Middle frontal gyrus (tissue), 1 donor: ENCODE data around the gene GABRB3.

Experiments used
- DNase-seq: peaks from one replicate; pipeline ENCODE4 v3.0.0-alpha.2; 2015; ENCODE audit warnings: low spot score; ENCODE audit errors: extremely low spot score

GABRB3 gene

DNA sequence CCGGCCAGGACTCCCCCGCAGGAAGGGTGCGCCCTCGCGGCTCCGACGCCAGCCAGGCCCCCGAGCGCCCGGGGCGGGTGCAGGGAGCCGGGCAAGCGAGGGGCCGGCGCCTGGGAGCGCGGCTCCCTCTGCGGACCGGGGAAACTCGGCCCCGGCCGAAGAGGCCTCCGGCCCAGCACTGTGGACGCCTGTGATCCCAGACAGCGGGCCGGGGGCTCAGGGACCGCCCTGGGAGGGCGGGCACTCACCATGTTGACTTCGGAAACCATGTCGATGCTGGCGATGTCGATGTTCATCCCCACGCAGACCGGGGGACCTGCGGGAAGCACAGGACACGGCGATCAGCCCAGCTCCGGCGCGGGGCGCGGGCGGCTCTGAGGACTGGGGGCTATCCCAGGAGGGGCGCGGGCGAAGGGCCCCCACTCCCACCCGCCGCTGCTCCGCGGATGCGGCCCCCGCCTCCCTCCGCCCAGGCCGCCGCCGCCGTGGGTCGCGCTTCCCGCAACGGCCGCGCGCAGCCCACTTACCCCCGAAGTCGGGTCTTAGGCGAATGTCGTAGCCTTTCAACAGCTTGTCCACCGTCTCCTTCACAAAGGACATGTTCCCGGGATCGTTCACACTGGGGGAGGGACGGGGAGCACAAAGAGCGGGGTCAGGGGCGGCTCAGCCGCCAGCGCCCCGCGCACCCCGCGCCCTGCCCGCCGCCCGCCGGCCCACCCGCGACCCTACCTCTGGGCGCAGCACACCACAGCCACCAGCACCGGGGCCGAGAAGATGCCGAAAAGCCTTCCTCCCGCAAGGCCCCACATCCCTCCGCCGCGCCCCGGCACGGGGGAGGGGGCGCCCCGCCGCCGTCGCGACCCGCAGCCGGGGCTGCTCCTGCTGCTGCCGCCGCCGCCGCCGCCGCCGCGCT lies at the start of gene GABRB3:
Gene GABRB3, minus strand, starts transcription at position 913 of the 913 bp plus-strand sequence.
- DNase-seq: no peak

DNA sequence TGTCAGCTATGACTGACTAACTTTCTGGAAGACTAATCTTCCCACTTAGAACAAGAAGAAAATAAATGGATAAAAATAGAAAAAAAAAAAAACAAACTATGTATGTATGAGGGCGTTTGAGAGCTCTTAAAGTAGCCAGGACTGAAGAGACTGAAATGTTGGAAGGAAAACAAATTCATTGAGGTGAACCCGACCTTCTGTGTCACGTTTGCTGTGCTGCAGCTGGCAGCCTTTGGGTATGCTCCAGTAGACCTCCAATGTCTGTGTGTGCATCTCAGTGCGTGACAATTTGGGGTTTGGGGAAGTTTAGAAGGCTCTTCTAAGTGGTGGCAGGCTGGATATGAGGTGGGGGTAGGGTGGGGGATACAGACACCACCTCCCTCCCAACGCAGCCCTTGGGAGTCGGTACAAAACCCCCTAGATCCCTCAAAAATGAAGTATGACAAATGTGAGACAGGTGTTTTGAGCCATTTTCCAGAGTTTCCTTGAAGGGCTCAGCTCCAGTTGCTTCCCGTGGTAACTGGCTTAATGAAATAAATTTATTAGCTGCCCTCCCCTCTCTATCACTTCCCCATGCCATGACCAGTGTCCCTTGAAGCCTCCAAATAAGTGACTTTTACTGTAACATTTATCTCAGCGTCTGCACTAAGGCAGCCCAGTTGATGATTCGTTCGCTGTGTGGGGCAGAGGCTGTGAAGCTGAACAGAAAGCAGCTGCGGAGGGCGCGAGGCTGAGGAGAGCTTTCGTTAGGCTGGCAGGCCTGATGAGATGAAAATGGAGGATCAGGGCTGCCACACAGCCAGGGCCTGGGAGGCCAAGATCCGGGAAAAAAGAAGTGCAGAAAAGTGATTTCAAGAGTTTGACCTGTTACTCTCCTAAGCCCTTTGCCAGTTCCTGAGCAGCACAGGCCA lies 34.9 kb upstream of the GABRB3 start:
- no peak for DNase-seq

DNA sequence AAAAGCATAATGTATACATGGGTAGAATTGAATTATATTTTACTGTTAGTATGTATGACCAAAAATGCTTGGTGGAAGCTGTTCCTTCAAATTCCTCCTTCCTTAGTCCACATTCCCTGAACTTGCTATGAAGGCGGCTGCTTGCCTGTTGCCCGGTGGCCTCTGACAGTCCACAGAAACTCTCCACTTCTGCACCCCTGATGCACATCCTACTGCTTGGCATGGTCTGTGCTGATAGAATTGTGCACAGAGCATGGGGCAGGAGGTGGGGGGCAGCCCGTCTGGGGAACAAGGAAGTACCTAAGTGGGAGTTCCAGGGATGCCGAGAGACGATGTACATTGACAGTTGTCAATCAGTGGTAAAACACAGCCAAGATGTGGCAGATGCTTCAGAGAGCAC lies 33.7 kb upstream of the GABRB3 start:
- DNase-seq: no peak

DNA sequence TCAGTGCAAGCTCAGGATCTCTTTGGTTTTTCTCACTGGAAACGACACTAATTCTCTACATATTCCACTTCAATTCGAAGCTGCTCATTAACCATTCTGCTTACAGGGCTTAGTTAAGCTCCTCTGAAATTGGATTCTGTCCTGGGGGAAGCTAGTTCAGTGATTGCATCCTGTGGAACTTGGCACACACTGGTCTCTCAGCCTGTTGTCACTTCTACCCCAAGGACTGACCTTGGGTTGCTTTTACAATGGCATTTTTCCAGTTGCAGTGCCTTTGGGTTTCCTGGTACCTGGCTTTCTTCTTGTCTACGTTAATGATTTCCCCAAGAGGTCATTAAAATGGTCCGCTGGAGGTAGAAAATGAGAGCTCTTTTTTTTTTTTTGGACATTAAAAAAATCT lies 33.3 kb upstream of the GABRB3 start:
- no peak for DNase-seq

DNA sequence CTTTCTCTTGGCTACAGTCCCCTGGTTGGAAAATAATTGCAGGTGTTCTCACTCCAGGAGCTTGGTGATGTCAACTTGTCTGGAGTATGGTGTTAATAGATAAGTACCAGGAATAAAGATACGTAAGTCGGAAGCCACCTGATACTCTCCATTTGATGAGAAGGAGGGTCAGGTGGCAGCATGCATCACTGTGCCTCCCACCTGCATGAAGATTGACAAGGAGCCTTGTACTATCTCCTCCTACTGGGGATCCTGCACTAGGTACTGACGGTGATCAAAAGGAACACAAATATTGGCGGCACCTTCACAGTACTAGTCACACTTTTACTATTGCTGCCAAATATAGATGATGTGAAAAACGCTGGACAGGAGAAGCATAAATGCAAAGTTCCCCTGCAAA lies 32.6 kb upstream of the GABRB3 start:
- DNase-seq: no peak

DNA sequence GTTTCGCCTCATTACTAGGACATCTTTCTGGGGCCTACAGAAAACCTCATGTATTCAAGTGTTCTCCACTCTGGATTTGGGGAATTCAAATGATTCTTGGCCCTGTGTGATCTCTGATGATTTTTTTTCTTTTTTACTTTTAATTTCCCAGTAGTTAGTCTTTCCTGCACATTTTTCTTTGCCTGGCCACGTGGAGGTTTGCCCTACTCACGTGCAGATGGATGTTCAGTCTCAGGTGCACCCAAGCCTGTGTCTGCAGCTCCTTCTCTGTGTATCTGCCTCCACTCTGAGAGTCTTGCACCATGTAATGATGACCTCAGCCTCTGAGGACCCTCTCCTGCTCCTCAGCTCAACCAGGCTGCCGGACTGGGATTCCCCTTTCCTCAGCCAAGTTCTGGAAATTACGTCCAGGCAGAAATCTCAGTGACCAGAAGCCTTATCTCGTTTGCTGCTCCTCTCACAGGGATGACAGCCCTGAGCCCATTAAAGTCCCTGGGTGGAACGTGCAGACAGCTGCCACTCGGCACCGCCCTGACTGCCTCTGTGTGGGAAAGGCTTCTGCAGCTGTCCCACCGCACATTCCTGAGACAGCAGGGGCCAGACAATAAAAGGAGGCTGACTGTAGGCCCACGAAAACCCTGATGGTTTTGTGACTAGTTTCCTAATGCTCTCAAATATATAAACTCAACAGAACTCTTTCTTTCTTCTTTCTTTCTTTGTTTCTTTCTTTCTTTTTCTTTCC lies 31.4 kb upstream of the GABRB3 start:
- DNase-seq: no peak

DNA sequence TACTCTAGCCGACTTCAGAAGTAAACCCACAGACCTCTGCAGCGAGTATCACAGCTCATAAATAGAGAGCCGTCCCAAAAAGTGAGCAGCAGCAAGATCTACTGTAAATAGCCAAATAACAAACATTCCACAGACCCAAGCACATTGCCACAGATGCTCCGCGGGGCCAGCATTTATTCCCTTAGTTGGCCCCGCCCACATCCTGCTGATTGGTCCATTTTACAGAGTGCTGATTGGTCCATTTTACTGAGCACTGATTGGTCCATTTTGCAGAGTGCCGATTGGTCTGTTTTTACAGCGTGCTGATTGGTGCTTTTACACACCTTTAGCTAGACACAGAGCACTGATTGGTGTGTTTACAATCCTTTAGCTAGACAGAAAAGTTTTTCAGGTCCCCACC lies 17.3 kb upstream of the GABRB3 start:
- DNase-seq: no peak

DNA sequence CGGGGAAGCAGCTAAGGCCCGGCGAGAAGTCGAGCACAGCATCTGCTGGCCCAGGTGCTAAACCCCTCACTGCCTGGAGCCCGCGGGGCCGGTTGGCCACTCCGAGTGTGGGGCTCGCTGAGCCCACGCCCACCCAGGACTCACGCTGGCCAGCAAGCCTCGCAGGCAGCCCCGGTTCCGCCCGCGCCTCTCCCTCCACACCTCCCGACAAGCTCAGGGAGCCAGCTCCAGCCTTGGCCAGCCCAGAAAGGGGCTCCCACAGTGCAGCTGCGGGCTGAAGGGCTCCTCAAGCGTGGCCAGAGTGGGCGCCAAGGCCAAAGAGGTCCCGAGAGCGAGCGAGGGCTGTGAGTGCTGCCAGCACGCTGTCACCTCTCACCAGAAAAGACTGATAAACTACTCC lies 8.9 kb upstream of the GABRB3 start:
- DNase-seq: no peak

DNA sequence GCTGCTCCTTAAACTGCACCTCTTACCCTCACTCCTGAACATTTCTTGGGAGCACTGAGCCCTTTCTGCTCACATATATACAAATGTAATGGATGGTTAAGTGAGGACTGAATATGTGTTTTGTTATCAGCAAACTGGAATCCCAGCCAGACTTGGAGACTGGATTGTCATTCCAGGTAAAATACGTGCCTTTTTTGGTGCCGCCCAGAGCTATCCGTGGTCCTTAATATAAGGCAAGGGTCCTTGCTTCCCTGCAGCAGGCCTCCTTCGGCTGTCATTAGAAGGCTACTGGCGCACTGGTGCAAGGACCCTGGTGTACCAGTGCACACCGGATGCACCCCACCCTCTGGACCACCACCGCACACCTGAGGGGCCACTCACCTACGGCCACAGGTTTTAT lies 1.1 kb upstream of the GABRB3 start:
- DNase-seq: no peak

DNA sequence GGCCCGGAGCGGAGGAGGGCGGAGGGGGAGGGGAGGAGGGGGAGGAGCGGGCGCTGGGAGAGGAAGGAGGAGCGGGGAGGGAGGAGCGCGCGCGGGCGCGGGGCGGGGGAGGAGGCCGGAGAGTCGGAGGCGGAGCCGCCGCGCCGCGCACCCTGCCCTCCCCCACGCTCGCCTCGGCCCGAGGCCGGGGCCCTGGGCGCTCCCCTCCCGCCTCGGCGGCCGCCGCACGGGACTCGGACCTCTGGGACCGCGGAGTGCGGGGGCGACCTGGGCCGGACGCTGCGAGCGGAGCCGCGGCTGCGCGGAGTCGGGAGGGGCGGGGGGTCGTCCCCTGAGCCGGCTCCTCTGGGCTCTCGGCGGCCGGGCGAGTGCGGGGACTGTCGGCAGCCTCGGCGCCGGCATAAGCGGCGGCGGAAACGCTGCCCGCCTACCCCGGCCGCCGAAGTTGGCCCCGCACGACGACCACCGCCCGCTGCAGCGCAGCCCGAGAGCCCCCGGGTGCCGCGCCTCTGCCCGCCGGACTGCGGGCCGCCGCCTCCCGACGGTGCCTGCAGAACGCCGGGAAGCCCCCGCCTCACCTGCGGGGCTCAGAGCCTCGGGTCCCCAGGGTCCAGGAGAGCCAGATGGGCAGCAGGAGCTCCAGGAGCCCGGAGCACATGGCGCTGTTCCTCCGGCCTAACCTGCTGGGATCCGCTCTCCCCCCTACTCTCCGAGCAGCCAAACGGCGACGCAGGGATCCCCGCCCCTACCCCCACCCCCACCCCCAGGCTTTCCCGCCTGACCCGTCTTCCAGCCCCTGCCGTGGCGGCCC lies 406 bp upstream of the GABRB3 start:
- no peak for DNase-seq

DNA sequence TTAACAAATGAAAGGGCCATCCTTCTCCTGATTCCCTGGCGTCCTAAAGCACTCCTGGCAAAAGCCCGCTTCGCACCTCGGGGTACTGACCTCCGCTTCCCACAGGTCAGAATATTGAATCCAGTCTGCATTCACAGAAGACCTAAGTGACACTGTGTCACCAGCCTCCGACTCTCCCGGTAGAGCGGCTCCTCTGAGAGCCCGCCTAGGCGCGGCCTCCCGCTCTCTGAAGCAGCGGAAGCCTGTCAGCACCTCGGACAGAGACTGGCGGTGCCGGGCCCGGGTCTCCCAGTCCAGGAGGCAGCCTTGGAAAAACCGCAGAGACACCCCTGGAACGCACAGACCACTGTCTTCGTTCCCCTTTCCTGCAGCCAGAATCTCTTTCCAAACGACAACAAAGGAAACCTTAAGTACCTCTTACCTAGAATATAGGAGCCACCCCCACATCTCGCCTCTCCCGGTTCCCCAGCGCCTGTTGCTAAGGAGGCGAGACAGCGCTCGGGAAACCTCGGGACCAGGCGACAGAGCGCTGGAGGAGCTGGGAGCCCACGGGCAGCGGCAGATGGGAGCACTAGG lies 1.2 kb downstream of the GABRB3 start:
- no peak for DNase-seq

DNA sequence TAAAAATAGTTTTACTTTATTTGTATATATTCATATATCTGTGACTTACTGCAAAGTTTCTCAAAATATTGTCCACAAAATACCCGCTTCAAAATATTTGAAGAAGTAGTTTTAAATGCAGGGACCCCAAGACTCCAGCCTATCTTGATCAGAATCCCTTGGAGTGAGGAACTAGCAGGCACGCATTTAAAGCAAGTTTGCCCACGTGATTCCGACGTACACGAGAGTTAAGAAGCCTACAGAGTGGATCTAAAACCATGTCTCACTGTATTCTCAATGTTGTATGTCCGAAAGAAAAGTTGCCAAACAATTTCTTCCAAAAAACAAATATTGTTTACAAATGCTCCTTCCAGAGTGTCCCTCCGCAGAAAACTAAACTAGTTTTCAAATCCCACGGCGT lies 1.7 kb downstream of the GABRB3 start:
- DNase-seq: no peak

DNA sequence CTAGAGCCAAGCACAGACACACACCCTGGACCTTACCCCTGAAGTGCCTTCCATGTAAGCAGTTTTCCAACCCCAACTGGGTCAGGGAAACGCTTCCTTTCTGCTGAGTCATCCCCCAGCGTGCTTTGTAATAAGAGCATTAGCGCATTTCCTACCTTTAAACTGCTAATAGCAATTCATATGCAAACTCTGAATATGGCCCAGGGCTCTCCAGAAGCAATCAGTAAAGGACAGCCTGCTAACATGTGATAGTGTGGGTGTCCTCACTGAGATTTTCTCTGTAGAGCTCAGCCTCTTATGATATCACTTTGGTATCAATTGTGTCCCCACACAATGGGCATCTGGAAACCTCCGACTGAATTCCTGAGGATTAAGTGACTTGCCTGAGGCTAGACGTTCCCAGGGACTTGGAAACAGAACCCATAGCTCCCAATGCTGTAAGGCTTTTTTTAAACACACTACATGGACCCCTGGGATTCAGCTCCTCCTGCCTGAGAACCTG lies 5.6 kb downstream of the GABRB3 start:
- DNase-seq: no peak

DNA sequence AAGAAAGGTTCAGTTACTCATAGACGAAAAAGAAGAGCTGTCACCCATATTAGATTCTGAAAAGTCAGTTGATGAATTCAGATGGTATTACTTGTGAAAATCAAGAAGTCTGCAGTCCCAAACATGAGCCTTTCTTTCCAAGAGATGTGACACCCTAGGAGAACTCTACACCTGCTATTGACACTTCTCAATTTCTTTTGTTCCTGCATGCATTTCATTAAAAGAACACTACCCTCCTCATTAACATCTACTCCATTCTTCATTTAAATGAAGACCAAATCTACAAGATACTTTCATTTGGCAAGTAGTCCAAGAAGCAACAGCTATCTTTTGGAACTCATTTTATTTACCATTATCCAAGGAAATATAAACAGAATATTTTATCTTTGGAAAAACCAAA lies 6.6 kb downstream of the GABRB3 start:
- no peak for DNase-seq

DNA sequence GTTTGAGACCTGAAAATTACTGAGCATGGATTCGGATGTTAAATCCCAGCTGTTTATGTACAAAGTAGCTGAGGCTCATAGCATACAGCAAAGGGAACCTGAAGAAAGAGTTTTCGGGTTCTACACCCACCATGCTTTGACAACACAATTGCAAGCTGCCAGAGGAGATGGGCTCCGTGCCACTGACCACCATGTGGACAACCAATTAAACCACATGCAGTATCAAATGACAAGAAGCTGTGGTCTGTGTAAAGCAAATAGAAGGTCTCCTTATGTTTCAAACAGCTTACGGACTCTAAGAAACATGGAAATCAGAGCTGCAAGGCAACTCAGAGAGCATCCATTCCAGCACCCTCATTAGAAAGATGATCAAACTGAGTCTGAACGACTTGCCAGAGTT lies 12.9 kb downstream of the GABRB3 start:
- no peak for DNase-seq

DNA sequence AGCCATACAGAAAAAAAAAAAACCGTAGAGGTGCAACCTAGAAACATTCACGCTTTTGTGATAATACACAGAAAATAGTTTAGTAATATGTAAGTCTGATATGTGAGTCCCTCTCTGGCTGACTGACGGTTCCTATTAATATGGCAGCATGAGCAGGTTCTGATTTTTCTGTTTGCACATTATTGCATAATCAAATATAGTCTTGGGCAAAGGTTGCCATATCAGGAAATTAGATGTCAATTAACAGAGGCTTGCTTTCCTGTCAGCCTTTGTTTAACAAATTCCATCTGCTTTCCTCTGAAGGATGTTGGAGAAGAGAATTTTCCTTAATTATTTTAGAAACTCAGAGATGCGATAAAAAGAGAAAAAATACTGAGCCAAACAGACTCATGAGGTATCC lies 14.8 kb downstream of the GABRB3 start:
- DNase-seq: no peak

DNA sequence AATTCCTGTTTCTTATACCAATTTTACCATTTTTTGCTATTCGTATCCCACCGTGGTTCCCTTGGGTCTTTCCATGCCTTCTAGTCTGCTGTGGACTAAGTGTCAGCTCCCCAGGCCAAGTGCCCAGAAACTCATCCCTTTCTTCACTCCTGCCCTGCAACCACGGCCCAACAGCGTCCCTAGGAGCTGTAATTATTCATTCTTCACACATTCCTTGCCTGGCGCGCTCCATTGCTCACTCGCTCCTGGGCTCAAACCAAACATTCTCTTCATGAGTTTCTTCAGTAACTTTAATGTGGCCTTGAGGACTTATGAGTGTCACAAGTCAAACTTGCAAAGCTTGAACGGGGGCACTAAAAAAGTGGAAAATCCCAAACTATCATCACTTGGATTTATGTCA lies 15.7 kb downstream of the GABRB3 start:
- no peak for DNase-seq

DNA sequence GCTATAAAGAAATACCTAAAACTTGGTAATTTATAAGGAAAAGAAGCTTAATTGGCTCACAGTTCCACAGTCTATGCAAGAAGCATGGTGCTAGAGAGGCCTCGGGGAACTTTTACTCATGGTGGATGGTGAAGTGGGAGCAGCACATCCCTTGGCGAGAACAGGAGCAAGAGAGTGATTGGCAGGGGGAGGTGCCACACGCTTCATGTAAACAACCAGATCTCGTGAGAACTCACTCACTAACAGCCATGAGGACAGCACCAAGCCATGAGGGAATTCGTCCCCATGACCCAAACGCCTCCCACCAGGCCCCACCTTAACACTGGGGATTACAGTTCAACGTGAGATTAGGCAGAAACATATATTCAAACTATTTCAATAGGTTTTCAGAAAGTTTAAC lies 28.0 kb downstream of the GABRB3 start:
- DNase-seq: no peak

DNA sequence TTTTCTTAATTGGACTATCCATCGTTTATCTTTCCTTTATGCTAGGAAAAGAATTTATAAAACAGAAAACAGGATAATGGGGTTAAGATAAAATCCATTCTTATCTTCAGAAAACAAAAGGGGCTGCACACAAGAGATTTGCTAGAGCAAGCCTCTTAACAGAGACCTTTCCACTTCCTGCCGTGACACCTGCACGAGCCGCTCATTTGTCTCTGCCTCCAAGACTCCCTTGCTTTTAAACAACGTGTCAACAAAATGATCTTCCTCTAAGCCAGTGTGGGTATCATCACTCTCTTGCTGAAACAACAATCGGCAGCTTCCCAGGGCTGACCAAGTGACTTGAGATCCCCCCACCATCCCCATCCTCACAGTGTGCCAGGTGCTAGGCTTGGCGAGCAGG lies 33.1 kb downstream of the GABRB3 start:
- no peak for DNase-seq

DNA sequence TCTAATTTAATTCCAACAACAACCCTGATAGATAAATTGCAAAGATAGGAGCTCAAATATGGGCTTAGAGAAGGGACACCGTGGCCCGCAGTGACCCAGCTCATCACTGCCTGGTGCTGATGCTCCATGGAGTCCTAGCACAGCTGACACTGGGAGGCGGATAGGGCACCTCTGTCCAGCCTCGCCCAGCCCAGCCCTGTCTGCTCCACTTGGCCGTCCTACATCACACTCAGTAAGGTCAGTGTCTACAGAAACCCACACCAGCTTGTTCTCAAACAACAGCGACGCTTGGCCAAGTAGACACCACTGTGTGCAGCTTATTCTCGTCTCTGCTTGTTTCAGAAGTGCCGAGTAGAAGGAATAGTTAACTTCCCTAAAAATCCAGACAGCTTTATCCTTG lies 33.9 kb downstream of the GABRB3 start:
- no peak for DNase-seq
